GM18861 (cell line): ENCODE results near the gene CARD10.

Experiments used
- ATAC-seq: cut with Tn5 transposase; IDR thresholded peaks from one replicate; pipeline ENCODE4 v1.9.1; 2021; ENCODE audit not compliant: unreplicated experiment

Gene CARD10, protein sequence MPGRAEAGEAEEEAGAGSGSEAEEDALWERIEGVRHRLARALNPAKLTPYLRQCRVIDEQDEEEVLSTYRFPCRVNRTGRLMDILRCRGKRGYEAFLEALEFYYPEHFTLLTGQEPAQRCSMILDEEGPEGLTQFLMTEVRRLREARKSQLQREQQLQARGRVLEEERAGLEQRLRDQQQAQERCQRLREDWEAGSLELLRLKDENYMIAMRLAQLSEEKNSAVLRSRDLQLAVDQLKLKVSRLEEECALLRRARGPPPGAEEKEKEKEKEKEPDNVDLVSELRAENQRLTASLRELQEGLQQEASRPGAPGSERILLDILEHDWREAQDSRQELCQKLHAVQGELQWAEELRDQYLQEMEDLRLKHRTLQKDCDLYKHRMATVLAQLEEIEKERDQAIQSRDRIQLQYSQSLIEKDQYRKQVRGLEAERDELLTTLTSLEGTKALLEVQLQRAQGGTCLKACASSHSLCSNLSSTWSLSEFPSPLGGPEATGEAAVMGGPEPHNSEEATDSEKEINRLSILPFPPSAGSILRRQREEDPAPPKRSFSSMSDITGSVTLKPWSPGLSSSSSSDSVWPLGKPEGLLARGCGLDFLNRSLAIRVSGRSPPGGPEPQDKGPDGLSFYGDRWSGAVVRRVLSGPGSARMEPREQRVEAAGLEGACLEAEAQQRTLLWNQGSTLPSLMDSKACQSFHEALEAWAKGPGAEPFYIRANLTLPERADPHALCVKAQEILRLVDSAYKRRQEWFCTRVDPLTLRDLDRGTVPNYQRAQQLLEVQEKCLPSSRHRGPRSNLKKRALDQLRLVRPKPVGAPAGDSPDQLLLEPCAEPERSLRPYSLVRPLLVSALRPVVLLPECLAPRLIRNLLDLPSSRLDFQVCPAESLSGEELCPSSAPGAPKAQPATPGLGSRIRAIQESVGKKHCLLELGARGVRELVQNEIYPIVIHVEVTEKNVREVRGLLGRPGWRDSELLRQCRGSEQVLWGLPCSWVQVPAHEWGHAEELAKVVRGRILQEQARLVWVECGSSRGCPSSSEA

DNA sequence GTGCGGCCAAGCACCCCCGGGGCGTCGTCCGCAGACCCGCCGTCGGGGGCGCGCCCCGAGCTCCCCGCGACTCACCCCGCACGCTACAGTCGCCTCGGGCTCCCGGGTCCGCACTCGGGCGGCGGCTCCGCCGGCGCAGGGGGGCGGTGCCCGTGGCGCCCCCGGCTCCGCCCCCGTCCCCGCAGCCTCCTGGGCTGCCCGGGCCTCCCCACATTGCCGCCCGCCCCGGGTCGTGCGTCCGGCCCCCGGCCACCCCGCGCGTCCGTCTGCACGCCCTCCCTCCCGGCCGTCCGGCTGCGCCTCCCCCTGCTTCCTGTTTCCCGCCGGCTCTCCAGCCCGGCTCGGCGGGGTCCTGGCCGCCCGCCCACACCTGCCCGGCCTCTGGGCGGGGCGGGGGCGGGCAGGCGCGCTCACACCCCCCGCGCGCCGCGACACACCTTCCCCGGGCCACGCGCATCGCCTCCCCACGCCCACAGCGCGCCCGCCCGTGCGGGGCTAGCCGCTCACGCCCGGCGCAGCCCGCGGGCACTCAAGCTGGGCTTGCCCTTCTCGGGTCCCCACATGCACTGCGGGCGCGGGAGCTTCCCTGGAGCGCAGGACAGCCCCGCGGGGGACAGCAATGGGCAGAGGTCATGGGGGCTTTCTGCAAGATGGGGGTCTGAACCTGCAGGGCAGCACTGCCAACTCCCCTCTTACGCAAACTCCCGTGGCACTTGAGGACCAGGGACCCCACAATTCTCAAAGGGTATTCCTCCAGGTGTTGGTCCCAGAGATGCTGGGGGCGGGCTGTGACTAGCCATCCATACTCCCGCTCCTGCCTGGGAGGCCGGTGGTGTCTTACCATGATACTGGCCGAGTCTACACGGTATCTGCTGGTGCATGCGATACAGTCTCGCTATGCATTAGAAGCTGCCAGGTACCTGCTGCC, at the start of gene CARD10:
CARD10 (minus strand) TSS at position 148 of the 928 bp plus-strand sequence. CDS start 215 bp downstream, outside the sequence.
- no peak for ATAC-seq

DNA sequence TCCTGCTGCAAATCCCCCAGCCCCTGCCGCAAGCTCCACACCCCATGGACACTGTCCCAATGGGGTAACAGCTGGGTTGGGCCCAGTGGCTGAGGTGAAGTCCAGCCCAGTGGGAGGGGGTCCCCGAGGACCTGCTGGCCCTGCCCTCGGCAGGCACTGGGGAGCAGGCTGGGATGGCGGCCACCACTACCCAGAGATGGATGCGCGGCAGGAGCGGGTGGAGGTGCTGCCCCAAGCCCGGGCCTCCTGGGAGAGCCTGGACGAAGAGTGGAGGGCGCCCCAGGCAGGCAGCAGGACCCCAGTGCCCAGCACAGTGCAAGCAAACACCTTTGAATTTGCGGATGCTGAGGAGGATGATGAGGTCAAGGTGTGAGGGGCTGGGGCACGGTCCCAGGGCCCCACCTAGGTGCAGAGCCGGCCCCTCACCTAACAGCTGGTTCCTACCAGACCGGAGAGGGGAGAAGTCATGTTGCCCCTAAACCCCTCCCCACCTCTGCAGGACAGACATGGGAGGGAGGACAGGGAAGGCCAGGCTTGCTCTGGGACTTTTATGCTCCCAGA, 49.3 kb upstream of the CARD10 start:
- no peak for ATAC-seq

GRCh38 chr22:37568012-37568411, 48.8 kb upstream of the CARD10 start:
- no peak for ATAC-seq

DNA sequence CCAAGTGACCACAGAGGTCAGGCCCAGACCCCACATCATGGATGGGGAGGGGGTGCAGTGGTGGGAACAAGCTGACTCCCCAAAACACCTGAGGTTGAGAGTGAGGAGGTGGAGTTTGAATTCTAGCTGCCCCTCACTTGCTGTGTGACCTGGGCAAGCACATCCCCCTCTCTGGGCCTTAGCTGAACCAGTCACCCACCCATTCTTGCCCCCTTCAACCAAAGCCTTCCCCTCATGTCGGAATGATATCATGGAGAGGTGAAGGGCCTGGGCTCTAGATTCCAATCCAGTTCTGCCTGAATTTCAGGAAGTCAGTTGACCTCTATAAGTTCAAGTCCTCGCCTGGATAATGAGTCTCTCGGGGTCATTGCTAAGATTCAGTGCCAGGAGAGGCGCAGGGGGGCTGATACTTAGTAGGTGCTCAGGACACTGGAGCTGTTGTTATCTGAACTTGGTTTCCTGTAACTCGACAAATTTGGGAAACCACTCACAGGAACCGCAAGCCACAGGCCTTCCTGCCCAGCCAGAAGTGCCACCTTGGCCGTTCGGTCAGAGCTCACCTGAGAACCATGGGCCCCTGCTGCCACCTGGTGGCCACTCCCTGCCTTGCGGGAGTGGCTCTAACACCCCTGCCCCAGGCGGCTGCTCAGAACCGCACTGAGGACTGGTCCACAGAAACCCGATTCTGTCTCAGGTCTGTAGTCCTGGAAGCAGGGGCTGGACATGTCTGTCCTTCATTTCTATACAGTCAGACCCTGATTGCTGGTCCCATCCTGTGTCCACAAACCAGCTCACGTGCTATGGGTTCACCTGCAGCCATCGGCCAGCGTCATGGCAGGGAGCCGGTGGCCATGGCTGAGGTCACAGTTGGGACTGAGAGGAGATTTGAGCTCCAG, 47.9 kb upstream of the CARD10 start:
- peak; percentile 64 for ATAC-seq

GRCh38 chr22:37566329-37566837, 47.2 kb upstream of the CARD10 start:
- ATAC-seq, result no peak

DNA sequence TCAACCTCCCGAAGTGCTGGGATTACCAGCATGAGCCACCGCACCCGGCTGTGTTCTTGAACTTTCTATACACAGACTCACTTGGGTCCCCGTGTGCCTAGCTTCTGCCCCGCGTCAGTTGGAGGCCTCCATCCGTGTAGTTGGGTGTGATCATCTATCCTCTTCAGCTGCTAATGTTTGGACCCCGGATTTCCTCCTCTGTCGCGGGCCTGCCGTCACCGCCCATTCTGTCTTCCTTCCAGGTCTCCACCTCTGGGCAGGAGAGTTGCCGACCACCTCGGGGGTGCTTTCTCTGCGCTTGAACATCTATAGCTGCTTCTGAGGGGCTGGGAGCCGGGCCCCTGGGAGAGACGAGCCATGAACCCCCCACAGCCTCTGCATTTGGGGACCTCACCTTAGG, 46.6 kb upstream of the CARD10 start:
- ATAC-seq, result no peak

- ATAC-seq, result no peak
These were observed 45.0 kb upstream of the CARD10 start for GRCh38 chr22:37564111-37564711.

DNA sequence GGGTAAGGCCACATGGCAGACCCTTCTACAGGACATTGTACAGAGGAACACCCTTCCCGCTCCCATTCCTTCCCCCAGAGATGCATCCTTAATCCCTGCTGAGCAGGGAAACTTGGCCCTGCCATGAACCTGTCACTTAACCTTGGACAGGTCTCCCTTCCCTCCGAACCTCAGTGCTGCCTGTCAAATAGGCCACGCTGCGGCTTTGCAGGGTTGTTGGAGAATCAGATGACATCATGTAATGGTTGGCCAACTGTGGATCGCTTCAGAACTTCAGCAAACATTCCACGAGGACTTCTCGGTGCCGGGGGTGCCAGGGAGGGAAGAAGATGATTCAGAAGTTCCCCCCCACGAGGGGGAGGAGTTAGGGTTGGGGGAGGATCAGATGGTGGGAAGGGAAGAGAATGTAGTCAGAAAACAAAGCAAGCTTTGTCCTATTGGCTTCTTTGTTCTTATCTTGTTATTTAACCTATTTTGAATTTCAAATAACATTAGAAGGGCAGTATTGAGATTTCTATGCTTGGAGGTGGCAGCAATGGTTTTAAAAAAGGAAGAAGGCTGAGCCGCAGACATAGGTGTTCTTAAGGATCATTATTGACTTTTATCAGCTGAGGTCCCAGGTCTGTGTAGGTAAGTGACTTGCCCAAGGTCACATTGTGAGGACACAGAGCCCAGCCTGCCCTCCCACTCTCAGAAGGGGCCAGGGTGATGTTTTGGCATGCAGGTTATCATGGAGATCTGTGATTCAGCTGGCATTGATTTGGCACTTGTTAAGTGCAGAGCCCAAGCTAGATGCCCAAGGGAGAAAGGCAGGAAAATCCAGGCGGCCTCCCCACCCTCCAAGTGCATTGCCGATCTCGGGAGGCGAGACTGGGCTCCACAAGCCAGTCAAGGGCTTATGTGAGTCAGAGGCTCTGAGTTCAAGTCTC, 44.2 kb upstream of the CARD10 start:
- ATAC-seq, result no peak

DNA sequence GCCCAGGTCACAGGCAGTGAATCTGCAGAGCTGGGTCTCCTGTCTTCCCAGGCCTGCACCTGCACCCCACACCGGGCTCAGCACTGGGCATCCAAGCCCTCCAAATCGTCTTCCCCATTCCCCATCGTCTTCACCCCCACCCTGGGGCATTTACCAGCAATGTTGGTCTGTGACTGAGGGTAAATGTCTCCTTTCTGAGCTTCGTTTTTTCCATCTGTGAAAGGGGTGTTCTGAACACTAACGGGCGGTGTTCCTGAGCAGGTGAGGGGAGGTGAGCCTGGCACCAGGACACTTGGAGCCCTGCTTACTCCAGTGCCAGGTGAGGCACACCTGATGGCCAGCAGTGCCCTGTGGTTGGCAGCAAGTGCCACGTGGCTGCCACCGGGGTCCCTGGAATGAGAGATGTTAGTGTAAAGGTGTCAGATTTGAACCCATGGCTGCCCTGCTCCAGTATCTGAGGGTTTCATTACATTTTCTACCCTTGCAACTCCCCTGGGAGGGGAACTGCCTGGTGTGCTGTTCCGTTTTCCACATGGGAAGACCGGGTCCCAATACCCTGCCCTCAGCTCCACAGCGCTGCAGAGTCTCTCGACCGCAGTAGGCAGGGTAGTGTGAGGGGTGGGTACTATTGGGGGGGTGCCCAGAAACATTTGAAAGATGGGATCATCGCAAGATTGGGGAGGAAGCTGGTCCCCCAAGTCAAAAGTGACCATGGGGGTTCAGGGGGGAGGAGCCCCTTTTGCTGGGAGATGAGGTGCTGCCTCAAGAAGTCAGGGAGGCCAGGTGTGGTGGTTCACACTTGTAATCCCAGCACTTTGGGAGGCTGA, 43.0 kb upstream of the CARD10 start:
- no peak for ATAC-seq

- no peak for ATAC-seq
These were observed 42.2 kb upstream of the CARD10 start for GRCh38 chr22:37561212-37562048.

DNA sequence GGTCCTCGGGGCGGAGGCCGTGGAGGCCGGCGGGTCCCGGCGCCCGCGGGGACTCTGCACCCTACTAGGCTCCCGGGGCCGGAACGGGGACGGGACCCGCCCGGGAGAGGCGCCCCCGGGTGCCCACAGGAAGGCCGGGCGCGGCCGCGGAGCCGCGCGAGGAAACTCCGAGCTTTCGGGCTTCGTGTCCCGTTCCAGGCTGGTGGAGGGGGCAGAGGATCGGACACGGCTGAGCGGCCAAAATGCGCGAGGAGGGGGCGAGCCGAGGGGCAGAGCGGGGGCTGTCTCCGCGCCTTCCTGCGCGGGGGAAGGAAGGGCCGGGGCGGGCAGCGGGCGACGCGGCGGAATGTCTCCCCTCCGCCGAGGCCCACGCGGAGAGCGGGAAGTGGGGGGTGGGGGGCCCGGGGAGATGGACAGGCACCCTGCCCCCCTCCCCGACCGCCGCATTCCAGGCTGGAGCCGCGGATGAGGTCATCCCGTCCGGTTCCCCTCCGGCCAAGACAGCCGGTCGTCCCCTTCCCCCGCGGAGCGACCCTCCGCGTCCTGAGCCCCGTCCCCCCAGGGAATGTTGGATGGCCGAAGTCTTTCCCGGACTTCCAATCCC, 41.5 kb upstream of the CARD10 start:
- ATAC-seq, result no peak

DNA sequence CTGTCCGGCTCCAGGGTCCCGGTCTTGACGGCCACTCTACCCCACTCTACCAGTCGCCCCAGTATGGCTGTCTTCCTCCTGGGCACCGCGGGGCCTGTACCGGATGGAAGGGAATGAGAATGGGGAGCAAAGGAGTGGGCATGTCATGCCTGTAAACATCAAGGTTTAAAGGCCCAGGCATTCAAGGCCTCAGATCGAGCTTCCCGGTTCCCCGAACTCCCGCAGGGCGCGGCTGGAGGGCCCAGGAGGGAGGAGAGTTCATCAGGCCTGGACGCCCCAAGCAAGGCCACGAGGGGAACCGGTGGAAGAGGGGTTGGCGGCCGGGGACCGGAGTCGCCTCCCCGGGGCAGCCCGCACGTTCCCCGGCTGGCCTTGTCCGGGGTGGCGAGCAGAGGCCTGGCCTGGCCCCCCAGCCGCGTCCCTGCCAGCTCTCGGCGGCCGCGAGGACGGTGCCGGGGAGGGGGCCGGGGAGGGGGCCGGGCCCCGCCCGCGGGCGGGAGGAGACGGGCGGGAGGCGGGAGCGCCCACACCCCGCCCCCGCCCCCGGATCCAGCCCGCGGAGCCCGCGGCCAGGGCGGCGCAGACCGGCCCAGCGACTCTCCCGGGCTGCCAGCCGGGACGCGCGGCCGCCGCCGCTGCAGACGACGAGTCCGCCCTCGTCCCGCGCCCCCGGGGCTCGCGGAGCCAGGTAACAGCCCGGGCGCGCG, 40.8 kb upstream of the CARD10 start, which contains the start of gene CDC42EP1:
CDC42EP1 (plus strand) TSS at position 580 of the 707 bp plus-strand sequence. CDS start 5,870 bp downstream, outside the sequence.
- ATAC-seq, result no peak

DNA sequence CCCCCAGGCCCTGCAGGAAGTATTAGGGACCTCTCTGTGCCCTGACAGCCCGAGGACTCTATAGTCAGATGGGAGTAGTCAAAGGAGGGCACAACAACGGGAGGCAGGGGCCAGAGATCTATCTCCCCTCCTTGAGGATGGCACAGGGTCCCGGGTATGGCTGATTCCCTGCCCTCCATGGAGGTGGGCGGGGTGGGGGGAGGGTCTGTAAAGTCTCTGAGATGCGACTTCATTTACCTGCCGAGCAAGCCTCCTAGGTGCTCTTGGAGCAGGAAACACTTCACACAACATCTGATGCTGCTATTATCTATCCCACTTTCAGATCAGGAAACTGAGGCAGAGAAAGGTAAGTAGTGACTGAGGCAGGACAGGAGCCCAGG, 40.3 kb upstream of the CARD10 start:
- no peak for ATAC-seq

GRCh38 chr22:37558815-37559214, 39.6 kb upstream of the CARD10 start:
- ATAC-seq, result no peak
